Measurements from ENCODE around the gene PELI3. TPM values are rescaled to one million over a fixed set of nuclear protein-coding genes. Genes with fewer than 3 reads are reported as not detected.

The PELI3 gene
- total and polyA plus RNA-seq, 2 donors: 1.5 to 2.4 TPM

- H3K27ac ChIP-seq (ENCODE audit: low read depth in 1 of 2, low read length in 1 of 2): no peak overlapping the region
- H3K4me3 ChIP-seq (ENCODE audit: low read length in 2 of 2): no peak overlapping the region
- H3K36me3 ChIP-seq (ENCODE audit: control insufficient read depth in 2 of 2, insufficient read depth in 2 of 2, low read length in 1 of 2): peaks cover 17 to 49% of the 10 kb centered on the region in 2 donors
- no peaks in the 10 kb centered on the region for H3K9me3 ChIP-seq (ENCODE audit: control insufficient read depth in 2 of 2, insufficient read depth in 1 of 2, low read length in 1 of 2)
- DNase-seq (ENCODE audit: low read depth in 6 of 9, low spot score in 9 of 9): no peak
- 97% methylated on average over 7 of the region's 7 CpGs for WGBS
- peaks cover 5 to 8% of the 10 kb centered on the region in 2 donors for H3K4me1 ChIP-seq (ENCODE audit: control insufficient read depth in 2 of 2, insufficient read depth in 2 of 2, low read length in 2 of 2)
- no peaks in the 10 kb centered on the region for H3K27me3 ChIP-seq (ENCODE audit: control insufficient read depth in 2 of 2, insufficient read depth in 1 of 2, low read length in 1 of 2)
These were observed 18.2 kb downstream of the PELI3 start for GRCh38 chr11:66484806-66485380.

DNA sequence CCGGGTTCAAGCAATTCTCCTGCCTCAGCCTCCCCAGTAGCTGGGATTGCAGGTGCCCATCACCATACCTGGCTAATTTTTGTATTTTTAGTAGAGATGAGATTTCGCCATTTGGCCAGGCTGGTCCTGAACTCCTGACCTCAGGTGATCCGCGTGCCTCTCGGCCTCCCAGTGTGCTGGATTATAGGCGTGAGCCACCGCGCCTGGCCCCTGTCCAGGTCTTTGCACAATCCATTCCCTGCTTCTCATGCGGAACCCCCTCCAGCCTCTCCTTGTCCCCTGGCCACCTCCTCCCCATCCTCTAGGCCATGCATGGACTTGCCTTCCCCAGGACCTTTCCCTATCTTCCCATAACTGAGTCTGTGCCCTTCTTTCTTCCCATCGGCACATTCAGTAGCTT, 22.3 kb downstream of the PELI3 start:
- H3K4me1 ChIP-seq (ENCODE audit: control insufficient read depth in 2 of 2, insufficient read depth in 2 of 2, low read length in 2 of 2): no peaks in the 10 kb centered on the region
- H3K9me3 ChIP-seq (ENCODE audit: control insufficient read depth in 2 of 2, insufficient read depth in 1 of 2, low read length in 1 of 2): no peaks in the 10 kb centered on the region
- no peak for DNase-seq (ENCODE audit: low read depth in 6 of 9, low spot score in 9 of 9)
- H3K27me3 ChIP-seq (ENCODE audit: control insufficient read depth in 2 of 2, insufficient read depth in 1 of 2, low read length in 1 of 2): no peaks in the 10 kb centered on the region
- peaks cover 51 to 59% of the 10 kb centered on the region in 2 donors for H3K36me3 ChIP-seq (ENCODE audit: control insufficient read depth in 2 of 2, insufficient read depth in 2 of 2, low read length in 1 of 2)
- no peak overlapping the region for H3K4me3 ChIP-seq (ENCODE audit: low read length in 2 of 2)
- WGBS: 92% methylated on average over 10 of the region's 10 CpGs
- no peak overlapping the region for H3K27ac ChIP-seq (ENCODE audit: low read depth in 1 of 2, low read length in 1 of 2)

GRCh38 chr11:66489636-66490035, 22.9 kb downstream of the PELI3 start:
- no peak for DNase-seq (ENCODE audit: low read depth in 6 of 9, low spot score in 9 of 9)
- 97% methylated on average over 7 of the region's 7 CpGs for WGBS
- peaks cover 56 to 63% of the 10 kb centered on the region in 2 donors for H3K36me3 ChIP-seq (ENCODE audit: control insufficient read depth in 2 of 2, insufficient read depth in 2 of 2, low read length in 1 of 2)

DNA sequence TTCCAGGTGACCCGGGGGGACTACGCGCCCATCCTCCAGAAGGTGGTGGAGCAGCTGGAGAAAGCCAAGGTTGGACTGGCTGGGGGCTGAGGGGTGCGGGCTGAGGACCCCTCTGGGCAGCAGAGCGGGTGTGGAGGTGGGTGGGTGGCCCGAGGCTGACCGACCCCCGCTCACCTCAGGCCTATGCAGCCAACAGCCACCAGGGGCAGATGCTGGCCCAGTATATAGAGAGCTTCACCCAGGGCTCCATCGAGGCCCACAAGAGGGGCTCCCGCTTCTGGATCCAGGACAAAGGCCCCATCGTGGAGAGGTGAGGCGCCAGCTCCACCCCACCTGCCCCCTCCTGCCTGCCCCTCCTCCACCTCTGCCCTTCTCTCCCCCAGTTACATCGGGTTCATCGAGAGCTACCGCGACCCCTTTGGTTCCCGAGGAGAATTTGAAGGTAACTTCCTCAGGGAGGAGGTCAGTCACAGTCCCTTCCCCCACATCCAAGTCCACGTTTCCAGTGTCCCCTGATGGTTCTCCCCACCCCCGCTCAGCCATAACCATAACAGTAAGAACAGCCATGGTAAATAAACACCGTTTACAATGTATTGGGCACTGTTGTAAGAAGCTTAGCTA, 24.7 kb downstream of the PELI3 start:
- no peaks in the 10 kb centered on the region for H3K4me1 ChIP-seq (ENCODE audit: control insufficient read depth in 2 of 2, insufficient read depth in 2 of 2, low read length in 2 of 2)
- WGBS: 93% methylated on average over 20 of the region's 20 CpGs
- no peaks in the 10 kb centered on the region for H3K27me3 ChIP-seq (ENCODE audit: control insufficient read depth in 2 of 2, insufficient read depth in 1 of 2, low read length in 1 of 2)
- H3K27ac ChIP-seq (ENCODE audit: low read depth in 1 of 2, low read length in 1 of 2): no peak overlapping the region
- H3K9me3 ChIP-seq (ENCODE audit: control insufficient read depth in 2 of 2, insufficient read depth in 1 of 2, low read length in 1 of 2): no peaks in the 10 kb centered on the region
- H3K36me3 ChIP-seq (ENCODE audit: control insufficient read depth in 2 of 2, insufficient read depth in 2 of 2, low read length in 1 of 2): peaks cover 62 to 66% of the 10 kb centered on the region in 2 donors
- DNase-seq (ENCODE audit: low read depth in 6 of 9, low spot score in 9 of 9): no peak
- no peak overlapping the region for H3K4me3 ChIP-seq (ENCODE audit: low read length in 2 of 2)

More at GRCh38 chr11:66489636-66490035, 22.9 kb downstream of the PELI3 start:
- H3K4me1 ChIP-seq (ENCODE audit: control insufficient read depth in 2 of 2, insufficient read depth in 2 of 2, low read length in 2 of 2): no peaks in the 10 kb centered on the region
- no peaks in the 10 kb centered on the region for H3K9me3 ChIP-seq (ENCODE audit: control insufficient read depth in 2 of 2, insufficient read depth in 1 of 2, low read length in 1 of 2)
- no peak overlapping the region for H3K4me3 ChIP-seq (ENCODE audit: low read length in 2 of 2)
- H3K27me3 ChIP-seq (ENCODE audit: control insufficient read depth in 2 of 2, insufficient read depth in 1 of 2, low read length in 1 of 2): no peaks in the 10 kb centered on the region
- H3K27ac ChIP-seq (ENCODE audit: low read depth in 1 of 2, low read length in 1 of 2): no peak overlapping the region

DNA sequence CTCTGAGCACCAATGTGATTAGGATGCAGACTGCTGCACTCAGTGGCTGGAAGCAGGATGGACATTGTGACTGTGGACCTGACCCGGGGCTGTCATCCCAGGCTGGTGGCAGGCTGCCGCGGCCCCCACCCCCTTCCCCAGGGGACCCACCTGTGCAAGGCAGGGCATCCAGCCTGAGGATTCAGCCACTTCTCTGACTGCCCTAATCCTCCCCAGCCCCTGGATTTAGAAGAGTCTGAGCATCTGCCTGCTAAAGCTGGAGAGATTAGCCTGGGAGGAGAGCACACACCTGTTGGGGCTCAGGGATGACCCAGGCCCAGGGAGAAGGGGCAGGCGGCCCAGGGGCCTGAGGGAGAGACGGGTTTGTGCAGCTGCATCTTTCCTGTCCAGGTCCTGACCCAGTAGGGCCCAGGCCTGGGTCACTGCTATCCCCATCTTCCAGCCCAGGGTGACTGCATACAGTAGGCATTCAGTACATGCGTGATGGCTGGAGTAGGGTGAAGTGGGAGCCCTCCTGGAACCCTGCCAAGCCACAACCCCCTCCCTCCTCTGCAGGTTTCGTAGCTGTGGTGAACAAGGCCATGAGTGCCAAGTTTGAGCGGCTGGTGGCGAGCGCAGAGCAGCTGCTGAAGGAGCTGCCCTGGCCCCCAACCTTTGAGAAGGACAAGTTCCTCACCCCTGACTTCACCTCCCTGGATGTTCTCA, 25.6 kb downstream of the PELI3 start:
- DNase-seq (ENCODE audit: low read depth in 6 of 9, low spot score in 9 of 9): no peak
- no peak overlapping the region for H3K4me3 ChIP-seq (ENCODE audit: low read length in 2 of 2)
- H3K36me3 ChIP-seq (ENCODE audit: control insufficient read depth in 2 of 2, insufficient read depth in 2 of 2, low read length in 1 of 2): peaks cover 60 to 72% of the 10 kb centered on the region in 2 donors
- no peaks in the 10 kb centered on the region for H3K9me3 ChIP-seq (ENCODE audit: control insufficient read depth in 2 of 2, insufficient read depth in 1 of 2, low read length in 1 of 2)
- no peak overlapping the region for H3K27ac ChIP-seq (ENCODE audit: low read depth in 1 of 2, low read length in 1 of 2)
- WGBS: 77% methylated on average over 10 of the region's 10 CpGs
- H3K27me3 ChIP-seq (ENCODE audit: control insufficient read depth in 2 of 2, insufficient read depth in 1 of 2, low read length in 1 of 2): no peaks in the 10 kb centered on the region
- no peaks in the 10 kb centered on the region for H3K4me1 ChIP-seq (ENCODE audit: control insufficient read depth in 2 of 2, insufficient read depth in 2 of 2, low read length in 2 of 2)

- H3K27me3 ChIP-seq (ENCODE audit: control insufficient read depth in 2 of 2, insufficient read depth in 1 of 2, low read length in 1 of 2): no peaks in the 10 kb centered on the region
- no peak for DNase-seq (ENCODE audit: low read depth in 6 of 9, low spot score in 9 of 9)
- H3K4me3 ChIP-seq (ENCODE audit: low read length in 2 of 2): no peak overlapping the region
- 97% methylated on average over 10 of the region's 10 CpGs for WGBS
- no peak overlapping the region for H3K27ac ChIP-seq (ENCODE audit: low read depth in 1 of 2, low read length in 1 of 2)
- H3K4me1 ChIP-seq (ENCODE audit: control insufficient read depth in 2 of 2, insufficient read depth in 2 of 2, low read length in 2 of 2): no peaks in the 10 kb centered on the region
- H3K36me3 ChIP-seq (ENCODE audit: control insufficient read depth in 2 of 2, insufficient read depth in 2 of 2, low read length in 1 of 2): peaks cover 58 to 71% of the 10 kb centered on the region in 2 donors
- no peaks in the 10 kb centered on the region for H3K9me3 ChIP-seq (ENCODE audit: control insufficient read depth in 2 of 2, insufficient read depth in 1 of 2, low read length in 1 of 2)
These were observed 26.4 kb downstream of the PELI3 start for GRCh38 chr11:66493130-66493529.

- 98% methylated on average over 7 of the region's 7 CpGs for WGBS
- DNase-seq (ENCODE audit: low read depth in 6 of 9, low spot score in 9 of 9): no peak
- no peaks in the 10 kb centered on the region for H3K4me1 ChIP-seq (ENCODE audit: control insufficient read depth in 2 of 2, insufficient read depth in 2 of 2, low read length in 2 of 2)
- no peak overlapping the region for H3K27ac ChIP-seq (ENCODE audit: low read depth in 1 of 2, low read length in 1 of 2)
- peaks cover 59 to 69% of the 10 kb centered on the region in 2 donors for H3K36me3 ChIP-seq (ENCODE audit: control insufficient read depth in 2 of 2, insufficient read depth in 2 of 2, low read length in 1 of 2)
- H3K9me3 ChIP-seq (ENCODE audit: control insufficient read depth in 2 of 2, insufficient read depth in 1 of 2, low read length in 1 of 2): no peaks in the 10 kb centered on the region
- no peaks in the 10 kb centered on the region for H3K27me3 ChIP-seq (ENCODE audit: control insufficient read depth in 2 of 2, insufficient read depth in 1 of 2, low read length in 1 of 2)
- no peak overlapping the region for H3K4me3 ChIP-seq (ENCODE audit: low read length in 2 of 2)
These were observed 27.8 kb downstream of the PELI3 start for GRCh38 chr11:66494458-66494857.

- Histone ChIP-seq H3K4me3 (ENCODE audit: low read length in 2 of 2) (no peak overlapping the region), H3K9me3 (ENCODE audit: control insufficient read depth in 2 of 2, insufficient read depth in 1 of 2, low read length in 1 of 2) (no peaks in the 10 kb centered on the region), H3K4me1 (ENCODE audit: control insufficient read depth in 2 of 2, insufficient read depth in 2 of 2, low read length in 2 of 2) (no peaks in the 10 kb centered on the region), H3K27ac (ENCODE audit: low read depth in 1 of 2, low read length in 1 of 2) (no peak overlapping the region), H3K27me3 (ENCODE audit: control insufficient read depth in 2 of 2, insufficient read depth in 1 of 2, low read length in 1 of 2) (no peaks in the 10 kb centered on the region), H3K36me3 (ENCODE audit: control insufficient read depth in 2 of 2, insufficient read depth in 2 of 2, low read length in 1 of 2) (peaks cover 57 to 65% of the 10 kb centered on the region in 2 donors)
- 98% methylated on average over 14 of the region's 14 CpGs for WGBS
- no peak for DNase-seq (ENCODE audit: low read depth in 6 of 9, low spot score in 9 of 9)
These were observed 28.2 kb downstream of the PELI3 start for GRCh38 chr11:66494935-66495334.

DNA sequence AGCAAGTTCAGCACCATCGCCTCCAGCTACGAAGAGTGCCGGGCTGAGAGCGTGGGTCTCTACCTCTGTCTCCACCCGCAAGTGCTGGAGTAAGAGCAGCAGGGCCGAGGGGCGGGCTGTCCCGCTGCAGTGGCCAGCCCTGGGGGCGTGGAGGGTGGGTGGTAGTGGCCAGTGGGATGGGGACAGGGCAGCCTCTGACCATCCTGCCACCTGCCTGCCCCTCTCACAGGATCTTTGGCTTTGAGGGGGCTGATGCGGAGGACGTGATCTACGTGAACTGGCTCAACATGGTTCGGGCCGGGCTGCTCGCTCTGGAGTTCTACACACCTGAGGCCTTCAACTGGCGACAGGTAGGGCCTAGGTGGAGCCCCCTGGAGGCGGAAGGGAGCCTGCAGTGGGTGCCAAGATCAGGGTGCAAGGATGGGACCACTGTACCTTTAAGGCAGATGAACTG, 28.7 kb downstream of the PELI3 start:
- no peak for DNase-seq (ENCODE audit: low read depth in 6 of 9, low spot score in 9 of 9)
- Histone ChIP-seq H3K4me1 (ENCODE audit: control insufficient read depth in 2 of 2, insufficient read depth in 2 of 2, low read length in 2 of 2) (no peaks in the 10 kb centered on the region), H3K4me3 (ENCODE audit: low read length in 2 of 2) (no peak overlapping the region), H3K27ac (ENCODE audit: low read depth in 1 of 2, low read length in 1 of 2) (no peak overlapping the region), H3K36me3 (ENCODE audit: control insufficient read depth in 2 of 2, insufficient read depth in 2 of 2, low read length in 1 of 2) (peaks cover 57 to 62% of the 10 kb centered on the region in 2 donors), H3K9me3 (ENCODE audit: control insufficient read depth in 2 of 2, insufficient read depth in 1 of 2, low read length in 1 of 2) (no peaks in the 10 kb centered on the region), H3K27me3 (ENCODE audit: control insufficient read depth in 2 of 2, insufficient read depth in 1 of 2, low read length in 1 of 2) (no peaks in the 10 kb centered on the region)
- WGBS: 97% methylated on average over 17 of the region's 17 CpGs
